SK-N-SH (cell line): ENCODE measurements around the gene MTCL1.

ENCODE experiments used
- EP300 ChIP-seq, 2 experiments: IDR thresholded peaks; 2 replicates each; pipeline versions ENCODE4 v1.4.0 to v1.6.1; 2012; ENCODE audit warnings: borderline replicate concordance in 1 of 2, low read depth in 1 of 2, low read length in 1 of 2
- GABPA ChIP-seq: IDR thresholded peaks from 2 replicates; pipeline ENCODE4 v1.4.0; 2012; ENCODE audit warnings: low read depth, mild to moderate bottlenecking
- RXRA ChIP-seq: IDR thresholded peaks from 2 replicates; pipeline ENCODE4 v1.4.0; 2012; ENCODE audit warnings: low read depth, mild to moderate bottlenecking, borderline replicate concordance
- TAF1 ChIP-seq: IDR thresholded peaks from 2 replicates; pipeline ENCODE4 v1.6.1; 2012; ENCODE audit warnings: low read depth, mild to moderate bottlenecking, low read length, moderate library complexity, borderline replicate concordance
- YY1 ChIP-seq: IDR thresholded peaks from 2 replicates; pipeline ENCODE4 v1.4.0; 2012; ENCODE audit warnings: low read depth, mild to moderate bottlenecking
- TF ChIP-seq, protein P1 (sequence below): fragments of 200-600 bp; sonication (generic); IDR thresholded peaks from 2 replicates; pipeline ENCODE4 v1.6.1; 2017; ENCODE audit warnings: antibody characterized with exemption, mild to moderate bottlenecking, moderate library complexity
- TF ChIP-seq, protein P2 (sequence below): IDR thresholded peaks from 2 replicates; pipeline ENCODE4 v1.4.0; 2012; ENCODE audit warnings: low read depth

DNA sequence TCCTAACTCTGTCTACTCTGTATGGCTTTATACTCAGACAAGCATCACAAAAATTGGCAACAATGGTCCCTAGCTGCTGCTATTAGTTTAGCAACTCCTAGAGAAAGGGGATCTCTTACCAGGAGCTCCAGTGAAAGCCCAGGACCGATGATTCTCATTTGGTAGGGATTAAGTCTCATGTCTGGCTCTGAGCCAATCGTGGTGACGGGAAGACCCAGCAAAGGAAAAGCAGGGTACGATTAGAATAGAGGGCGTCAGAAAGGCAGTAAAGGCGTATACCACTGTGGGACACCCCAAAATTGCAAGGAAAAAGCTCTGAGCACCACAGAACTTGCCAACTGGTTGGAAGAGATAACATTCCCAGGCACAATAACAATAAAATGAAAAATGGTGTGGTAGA is 129.5 kb downstream of the MTCL1 start:
- TF ChIP-seq, protein P1, sequence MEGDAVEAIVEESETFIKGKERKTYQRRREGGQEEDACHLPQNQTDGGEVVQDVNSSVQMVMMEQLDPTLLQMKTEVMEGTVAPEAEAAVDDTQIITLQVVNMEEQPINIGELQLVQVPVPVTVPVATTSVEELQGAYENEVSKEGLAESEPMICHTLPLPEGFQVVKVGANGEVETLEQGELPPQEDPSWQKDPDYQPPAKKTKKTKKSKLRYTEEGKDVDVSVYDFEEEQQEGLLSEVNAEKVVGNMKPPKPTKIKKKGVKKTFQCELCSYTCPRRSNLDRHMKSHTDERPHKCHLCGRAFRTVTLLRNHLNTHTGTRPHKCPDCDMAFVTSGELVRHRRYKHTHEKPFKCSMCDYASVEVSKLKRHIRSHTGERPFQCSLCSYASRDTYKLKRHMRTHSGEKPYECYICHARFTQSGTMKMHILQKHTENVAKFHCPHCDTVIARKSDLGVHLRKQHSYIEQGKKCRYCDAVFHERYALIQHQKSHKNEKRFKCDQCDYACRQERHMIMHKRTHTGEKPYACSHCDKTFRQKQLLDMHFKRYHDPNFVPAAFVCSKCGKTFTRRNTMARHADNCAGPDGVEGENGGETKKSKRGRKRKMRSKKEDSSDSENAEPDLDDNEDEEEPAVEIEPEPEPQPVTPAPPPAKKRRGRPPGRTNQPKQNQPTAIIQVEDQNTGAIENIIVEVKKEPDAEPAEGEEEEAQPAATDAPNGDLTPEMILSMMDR, result no peak
- TF ChIP-seq TAF1 (no peak), RXRA (no peak), GABPA (no peak), EP300 (IDR thresholded peaks at IDR 0.05; ENCODE audit: borderline replicate concordance in 1 of 2, low read depth in 1 of 2, low read length in 1 of 2) (no peak), YY1 (no peak)
- TF ChIP-seq, protein P2, sequence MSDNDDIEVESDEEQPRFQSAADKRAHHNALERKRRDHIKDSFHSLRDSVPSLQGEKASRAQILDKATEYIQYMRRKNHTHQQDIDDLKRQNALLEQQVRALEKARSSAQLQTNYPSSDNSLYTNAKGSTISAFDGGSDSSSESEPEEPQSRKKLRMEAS, result no peak
